Esophagus (tissue), 2 donors: Measurements from ENCODE around the gene C1orf226. TPM values are rescaled to one million over a fixed set of nuclear protein-coding genes. Genes with fewer than 3 reads are reported as not detected.

ENCODE experiments used
- H3K27ac ChIP-seq, 2 donors: one replicate each; pipeline ENCODE4 v1.5.1; 2013; ENCODE audit warnings: low read depth in 2 of 2, mild to moderate bottlenecking in 2 of 2, inconsistent platforms in 1 of 2, low read length in 1 of 2, moderate library complexity in 1 of 2
- H3K27me3 ChIP-seq, 2 donors: one replicate each; pipeline ENCODE4 v1.6.1; 2013; ENCODE audit warnings: low read length in 2 of 2, control low read depth in 1 of 2, mild to moderate bottlenecking in 1 of 2; ENCODE audit not compliant: insufficient read depth in 2 of 2, control insufficient read depth in 1 of 2
- H3K36me3 ChIP-seq, 2 donors: one replicate each; pipeline ENCODE4 v1.6.1; 2013; ENCODE audit warnings: low read length in 1 of 2; ENCODE audit not compliant: control insufficient read depth in 2 of 2, insufficient read depth in 2 of 2
- H3K4me1 ChIP-seq, 2 donors: one replicate each; pipeline ENCODE4 v1.6.1; 2013; ENCODE audit warnings: low read length in 1 of 2; ENCODE audit not compliant: control insufficient read depth in 2 of 2, insufficient read depth in 2 of 2
- H3K4me3 ChIP-seq, 2 donors: one replicate each; pipeline ENCODE4 v1.5.1; 2013; ENCODE audit warnings: low read length in 2 of 2, mild to moderate bottlenecking in 2 of 2, low read depth in 1 of 2, moderate library complexity in 1 of 2
- H3K9me3 ChIP-seq, 2 donors: one replicate each; pipeline ENCODE4 v1.6.1; 2013; ENCODE audit warnings: mild to moderate bottlenecking in 2 of 2, low read depth in 1 of 2, low read length in 1 of 2, moderate library complexity in 1 of 2; ENCODE audit not compliant: control insufficient read depth in 2 of 2, insufficient read depth in 1 of 2
- WGBS, 2 donors: extraction: QIAGEN DNeasy Blood & Tissue Kit; methylation state at CpG; one replicate each; pipeline ENCODE4 v1.1.7; 2013; 5-methylcytosine and 5-hydroxymethylcytosine counted together
- polyA plus RNA-seq, 2 donors: library from polyadenylated mRNA; stranded (reverse); fragments of 200-250 nt; gene quantifications; one replicate each; pipeline ENCODE4 v1.2.3, GENCODE V29; 2013
- donor health status: healthy with polysubstance abuse.
- donor health status: Bipolar disorder and iron deficiency.

The C1orf226 gene
- polyA plus RNA-seq, 2 donors: 2.2 to 4.5 TPM

DNA sequence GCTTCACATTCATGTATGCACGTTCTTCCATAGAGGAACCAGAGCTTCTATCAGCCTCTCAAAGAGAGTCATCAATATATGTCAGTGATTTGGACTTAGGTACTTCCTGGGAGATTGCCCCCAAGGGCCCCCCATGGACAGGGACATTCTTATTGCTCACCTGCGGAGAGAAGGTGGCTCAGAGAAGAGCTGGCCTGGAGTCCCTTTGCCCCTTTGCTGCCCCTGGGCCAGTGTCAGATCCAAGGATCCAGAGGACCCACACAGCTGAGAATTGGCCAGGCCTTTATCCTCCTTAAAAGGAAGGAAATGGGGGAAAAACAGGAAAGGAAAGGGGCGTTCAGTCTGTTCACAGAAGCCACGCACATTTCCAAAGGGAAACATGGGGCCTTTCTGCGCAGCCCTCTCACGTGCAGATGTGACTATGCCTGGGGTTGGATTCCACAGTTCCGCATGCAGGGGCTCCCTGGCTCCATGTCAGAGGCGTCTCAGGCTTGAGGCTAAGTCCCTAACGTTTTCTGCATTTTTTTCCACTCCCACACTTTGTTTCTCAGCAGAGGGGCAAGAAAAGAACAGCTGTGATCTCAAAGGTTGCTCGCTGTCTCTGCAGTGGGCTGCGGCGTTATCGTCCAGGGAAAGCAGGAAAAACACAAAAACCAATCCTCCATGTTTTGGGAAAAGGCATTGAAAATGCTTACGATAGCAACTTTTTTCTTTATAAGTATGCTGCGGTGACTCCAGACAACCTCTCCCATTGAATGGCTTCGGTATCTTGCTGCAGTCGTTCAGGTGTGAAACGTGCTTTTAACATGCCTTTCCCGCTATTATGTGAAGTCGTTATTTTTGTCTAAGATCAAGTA lies 5.9 kb downstream of the C1orf226 start:
- Histone ChIP-seq H3K27ac (no peak overlapping the region), H3K4me3 (no peak overlapping the region), H3K9me3 (no peaks in the 10 kb centered on the region), H3K36me3 (no peaks in the 10 kb centered on the region), H3K27me3 (no peaks in the 10 kb centered on the region), H3K4me1 (peaks cover 0 to 11% of the 10 kb centered on the region in 2 donors)
- 82 to 83% methylated on average over 20 of the region's 20 CpGs for WGBS, 2 donors

DNA sequence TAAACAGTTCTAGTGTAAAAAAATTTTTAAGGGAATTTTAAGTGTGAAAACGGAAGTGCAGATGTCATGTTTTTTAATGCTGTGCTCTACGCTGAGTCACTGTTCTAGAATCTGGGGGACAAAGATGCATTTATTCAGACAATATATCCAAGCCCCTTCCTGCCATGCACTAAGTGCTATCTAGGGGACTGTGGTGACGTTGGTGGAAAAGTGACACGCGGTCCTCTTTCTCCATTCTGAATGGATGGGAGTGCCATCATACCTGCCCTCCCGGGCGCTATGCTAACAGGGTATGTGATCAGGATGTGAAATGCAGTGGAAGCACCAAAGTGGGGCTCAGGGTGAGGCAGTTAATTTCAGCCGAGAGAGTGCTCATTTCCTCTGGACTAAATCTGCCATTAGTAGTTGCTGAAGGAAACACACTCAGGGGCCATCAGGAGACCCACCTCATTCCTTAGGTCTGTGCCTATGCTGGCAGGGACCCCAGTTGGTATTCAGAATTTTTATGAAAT lies 6.6 kb downstream of the C1orf226 start:
- H3K9me3 ChIP-seq: no peaks in the 10 kb centered on the region
- WGBS, 2 donors: 88 to 90% methylated on average over 8 of the region's 8 CpGs
- H3K27me3 ChIP-seq: no peaks in the 10 kb centered on the region
- no peaks in the 10 kb centered on the region for H3K36me3 ChIP-seq
- H3K4me1 ChIP-seq: peaks cover 0 to 11% of the 10 kb centered on the region in 2 donors
- H3K4me3 ChIP-seq: no peak overlapping the region
- peak overlapping the region in 1 of 2 donors; percentile 68 for H3K27ac ChIP-seq

DNA sequence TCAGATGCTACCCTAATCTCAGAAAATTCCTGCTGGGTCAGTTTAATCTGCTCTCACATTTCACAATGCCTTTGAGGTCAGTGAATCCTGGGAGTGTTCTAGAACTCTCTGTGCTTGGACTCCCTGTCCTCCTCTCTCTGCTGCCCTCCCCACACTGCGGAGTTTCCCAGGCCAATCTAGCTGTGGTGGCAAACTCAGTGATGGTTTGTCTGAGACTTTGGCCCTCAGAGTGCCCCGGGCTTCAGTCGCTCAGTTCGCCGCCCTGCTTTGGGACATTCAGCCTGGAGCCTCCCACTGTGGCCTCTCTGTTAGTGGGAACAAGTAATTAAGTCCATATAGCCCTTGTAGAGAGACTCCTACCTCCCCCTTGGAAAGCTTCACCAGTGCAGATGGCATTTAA lies 7.1 kb downstream of the C1orf226 start:
- Histone ChIP-seq H3K36me3 (no peaks in the 10 kb centered on the region), H3K9me3 (no peaks in the 10 kb centered on the region), H3K4me1 (peaks cover 0 to 11% of the 10 kb centered on the region in 2 donors), H3K4me3 (no peak overlapping the region), H3K27me3 (no peaks in the 10 kb centered on the region), H3K27ac (peak overlapping the region in 1 of 2 donors; percentile 78)
- WGBS, 2 donors: 84 to 89% methylated on average over 5 of the region's 5 CpGs

DNA sequence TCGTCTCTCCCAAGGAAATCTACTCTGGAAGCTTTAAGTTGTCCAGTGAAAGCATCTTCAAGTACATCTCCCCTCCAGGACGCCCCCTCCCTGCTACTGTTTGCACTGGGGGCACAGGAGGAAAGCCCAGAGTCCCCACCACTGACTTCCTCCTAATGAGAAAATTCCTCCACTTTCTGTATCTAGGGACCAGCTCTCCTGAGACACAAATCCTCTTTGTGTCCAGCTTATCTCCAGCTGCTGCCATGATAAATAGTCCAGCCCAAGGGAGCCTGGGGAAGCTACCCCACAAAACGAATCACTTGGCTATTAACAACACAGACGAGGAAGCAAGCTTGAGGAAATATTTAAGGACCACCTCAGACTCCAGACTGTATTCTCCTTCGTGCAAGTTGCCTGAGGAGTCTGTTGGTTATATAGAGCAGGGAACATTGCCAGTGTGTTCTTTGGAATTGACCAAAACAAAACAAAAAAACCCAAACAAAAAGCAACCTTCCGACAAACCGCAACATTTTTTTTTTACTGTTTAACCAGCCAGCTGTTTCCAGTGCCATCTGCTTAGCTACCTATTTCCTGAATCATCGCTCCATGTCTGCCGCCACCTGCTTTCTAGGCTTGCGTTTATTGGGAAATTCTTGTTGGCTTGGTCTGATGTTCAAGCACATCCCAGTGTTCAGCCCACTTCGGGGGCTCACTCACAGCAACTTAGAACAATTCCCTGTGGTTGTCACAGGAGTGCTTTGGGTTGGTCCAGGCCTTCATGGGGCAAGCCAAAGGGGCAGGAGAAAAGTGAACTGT lies 7.7 kb downstream of the C1orf226 start:
- H3K27ac ChIP-seq: peak overlapping the region in 1 of 2 donors; percentile 78
- peaks cover 0 to 11% of the 10 kb centered on the region in 2 donors for H3K4me1 ChIP-seq
- H3K27me3 ChIP-seq: no peaks in the 10 kb centered on the region
- WGBS, 2 donors: 41 to 51% methylated on average over 11 of the region's 11 CpGs
- H3K9me3 ChIP-seq: no peaks in the 10 kb centered on the region
- no peak overlapping the region for H3K4me3 ChIP-seq
- no peaks in the 10 kb centered on the region for H3K36me3 ChIP-seq

DNA sequence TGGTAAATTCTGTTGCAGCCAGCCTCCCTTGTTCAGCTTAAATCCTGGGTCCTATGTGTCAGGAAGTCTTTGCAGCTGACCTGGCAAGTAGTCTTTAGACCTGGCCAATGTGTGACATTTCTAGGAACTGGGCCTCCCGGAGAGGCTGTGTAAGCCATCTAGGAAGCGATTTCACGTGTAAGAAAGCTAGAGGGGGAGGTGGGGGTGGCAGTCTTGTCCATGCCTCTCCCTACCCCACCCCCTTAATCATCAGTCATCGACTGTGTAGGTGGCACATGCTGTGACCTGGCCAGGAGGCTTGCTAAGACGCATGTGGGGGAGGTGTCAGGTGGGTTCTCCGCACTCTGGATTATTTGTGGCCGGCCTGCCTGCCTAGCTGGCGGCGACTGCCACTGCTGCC lies 8.4 kb downstream of the C1orf226 start:
- Histone ChIP-seq H3K4me3 (no peak overlapping the region), H3K27ac (peak overlapping the region in 1 of 2 donors; percentile 73), H3K9me3 (no peaks in the 10 kb centered on the region), H3K36me3 (no peaks in the 10 kb centered on the region), H3K4me1 (peaks cover 0 to 11% of the 10 kb centered on the region in 2 donors), H3K27me3 (no peaks in the 10 kb centered on the region)
- 64 to 65% methylated on average over 9 of the region's 9 CpGs for WGBS, 2 donors

DNA sequence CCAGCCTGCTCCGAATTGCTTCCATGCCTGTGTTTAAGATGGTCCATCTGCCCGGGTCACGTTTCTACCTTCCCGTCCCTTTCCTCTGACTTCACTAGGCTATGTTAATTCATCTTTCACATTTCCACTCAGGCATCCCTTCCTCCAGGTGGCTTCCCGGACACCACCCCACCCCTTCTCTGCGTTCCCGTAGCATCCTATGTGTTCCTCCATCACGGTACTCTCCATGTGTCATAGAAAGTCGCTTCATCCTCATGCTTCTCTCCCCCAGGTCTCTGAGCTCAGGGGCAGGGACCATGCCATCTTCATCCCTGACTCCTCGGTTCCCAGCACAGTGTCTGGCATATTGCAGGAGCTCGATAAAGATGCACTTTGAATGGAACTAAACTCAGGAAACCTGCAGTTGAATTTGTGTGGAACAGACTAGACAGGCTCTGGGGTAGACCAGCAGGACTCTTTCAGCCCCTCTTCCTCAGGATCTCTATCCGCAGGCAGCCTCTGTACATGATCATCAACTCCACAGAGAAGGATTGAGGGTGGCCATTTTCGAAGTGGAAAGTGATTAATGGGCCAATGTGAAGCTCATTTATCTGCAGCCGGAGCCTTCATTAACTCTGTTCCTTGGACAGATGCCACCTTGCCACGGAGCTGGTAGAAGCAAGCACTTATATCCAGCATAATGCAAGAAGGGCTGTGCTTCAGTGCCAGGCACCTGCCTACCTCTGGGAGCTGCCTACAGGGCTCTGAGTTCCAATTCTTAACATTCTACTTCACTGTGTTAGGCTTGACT lies 9.1 kb downstream of the C1orf226 start:
- no peaks in the 10 kb centered on the region for H3K27me3 ChIP-seq
- H3K36me3 ChIP-seq: no peaks in the 10 kb centered on the region
- peak overlapping the region in 1 of 2 donors; percentile 73 for H3K27ac ChIP-seq
- H3K9me3 ChIP-seq: no peaks in the 10 kb centered on the region
- H3K4me3 ChIP-seq: no peak overlapping the region
- H3K4me1 ChIP-seq: peaks cover 0 to 11% of the 10 kb centered on the region in 2 donors
- WGBS, 2 donors: 68 to 74% methylated on average over 15 of the region's 15 CpGs

DNA sequence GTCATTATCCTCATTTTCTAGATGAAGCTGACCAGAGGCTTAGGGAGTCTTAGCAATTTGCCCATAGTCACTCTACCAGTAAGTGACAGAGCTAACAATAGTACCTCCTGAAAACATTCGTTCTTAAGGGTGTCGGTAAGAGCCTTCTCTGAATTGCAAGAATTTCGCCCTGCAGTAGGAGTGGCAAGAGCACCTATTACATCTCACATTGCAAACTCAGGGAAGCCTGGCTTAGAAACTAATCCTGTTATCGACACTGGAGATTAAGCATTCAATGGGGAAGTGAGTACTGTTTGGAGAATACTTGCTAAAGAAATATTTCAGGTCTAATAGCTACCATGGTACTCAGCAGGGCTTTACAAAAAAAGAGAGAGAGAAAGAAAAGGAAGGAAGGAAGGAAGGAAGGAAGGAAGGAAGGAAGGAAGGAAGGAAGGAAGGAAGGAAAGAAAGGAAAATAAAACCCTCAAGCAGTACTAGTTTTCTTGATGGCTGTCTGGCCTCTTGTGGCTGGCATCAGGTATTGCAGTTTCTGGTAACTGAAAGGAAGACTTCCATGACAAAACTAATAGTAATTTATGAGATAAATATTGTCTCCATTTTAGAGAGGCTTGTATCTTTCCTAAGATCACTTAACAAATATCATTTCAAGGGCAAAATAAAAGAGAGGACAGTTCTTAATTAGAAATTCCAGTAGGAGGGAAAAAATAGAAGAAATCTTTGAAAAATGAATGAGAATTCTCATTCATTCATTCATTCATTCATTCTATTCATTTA lies 10.4 kb downstream of the C1orf226 start:
- Histone ChIP-seq H3K27me3 (no peaks in the 10 kb centered on the region), H3K27ac (peak overlapping the region; percentile 9 to 22), H3K4me3 (no peak overlapping the region), H3K36me3 (no peaks in the 10 kb centered on the region), H3K4me1 (peaks cover 0 to 11% of the 10 kb centered on the region in 2 donors), H3K9me3 (no peaks in the 10 kb centered on the region)
- whole genome bisulfite sequencing, 2 donors: 30 to 40% methylated on average over 4 of the region's 4 CpGs

DNA sequence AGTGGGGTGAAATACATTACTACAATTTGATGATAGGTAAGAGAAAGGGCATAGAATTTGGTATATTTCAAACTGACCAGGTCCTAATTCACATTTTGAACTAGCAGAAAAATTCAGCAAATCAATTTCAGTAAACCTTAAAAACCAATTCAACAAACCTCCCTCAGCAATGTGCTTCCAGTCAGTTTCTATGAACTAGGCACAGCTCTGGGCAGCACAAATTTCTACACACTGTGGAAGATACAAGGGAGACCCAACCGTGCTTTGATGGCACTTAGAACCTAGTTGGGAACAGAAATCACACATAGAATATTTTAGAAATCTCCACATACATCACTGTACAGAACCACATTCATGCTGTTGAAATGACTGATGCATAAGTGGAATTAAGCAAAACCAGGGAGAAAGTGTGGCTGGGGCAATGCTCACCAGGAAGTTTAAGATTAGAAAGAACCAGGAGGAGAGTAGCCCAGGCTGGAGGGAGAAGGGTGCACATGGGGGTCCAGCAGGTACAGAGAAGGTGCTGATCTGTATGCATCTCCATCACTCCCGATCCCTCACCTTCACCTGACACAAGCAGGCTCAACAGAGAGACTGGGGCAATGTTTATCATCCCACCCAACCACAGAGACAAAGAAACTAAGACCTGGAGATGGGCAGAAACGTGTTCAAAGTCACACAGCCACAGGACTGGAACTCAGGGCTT lies 14.8 kb downstream of the C1orf226 start:
- Histone ChIP-seq H3K27ac (no peak overlapping the region), H3K4me1 (no peaks in the 10 kb centered on the region), H3K9me3 (no peaks in the 10 kb centered on the region), H3K36me3 (no peaks in the 10 kb centered on the region), H3K27me3 (no peaks in the 10 kb centered on the region), H3K4me3 (no peak overlapping the region)
- WGBS, 2 donors: 82 to 83% methylated on average over 3 of the region's 3 CpGs
